Esophagus muscularis mucosa (tissue), 4 donors: ENCODE results near the gene PXN.

ENCODE experiments used
- EP300 ChIP-seq: sonication (generic); formaldehyde crosslinking; IDR thresholded peaks from one replicate; pipeline ENCODE4 v1.6.1; 2017; ENCODE audit warnings: antibody characterized with exemption
- POLR2A ChIP-seq: fragments of 450-650 bp; IDR thresholded peaks from one replicate; pipeline ENCODE4 v1.6.1; 2017; ENCODE audit warnings: antibody characterized with exemption, moderate library complexity, mild to moderate bottlenecking, low read depth
- POLR2AphosphoS5 ChIP-seq, 2 donors: sonication (generic); formaldehyde crosslinking; IDR thresholded peaks; one replicate each; pipeline ENCODE4 v1.6.1; 2017; ENCODE audit warnings: antibody characterized with exemption in 2 of 2
- TF ChIP-seq, protein P1 (sequence below), 3 experiments: fragments of 200-600 bp in 2 of 3; fragments of 450-650 bp in 1 of 3; sonication (generic) in 2 of 3; IDR thresholded peaks; one replicate each; pipeline ENCODE4 v1.5.1; 2017 to 2019; ENCODE audit warnings: antibody characterized with exemption in 3 of 3, mild to moderate bottlenecking in 2 of 3, moderate library complexity in 1 of 3

DNA sequence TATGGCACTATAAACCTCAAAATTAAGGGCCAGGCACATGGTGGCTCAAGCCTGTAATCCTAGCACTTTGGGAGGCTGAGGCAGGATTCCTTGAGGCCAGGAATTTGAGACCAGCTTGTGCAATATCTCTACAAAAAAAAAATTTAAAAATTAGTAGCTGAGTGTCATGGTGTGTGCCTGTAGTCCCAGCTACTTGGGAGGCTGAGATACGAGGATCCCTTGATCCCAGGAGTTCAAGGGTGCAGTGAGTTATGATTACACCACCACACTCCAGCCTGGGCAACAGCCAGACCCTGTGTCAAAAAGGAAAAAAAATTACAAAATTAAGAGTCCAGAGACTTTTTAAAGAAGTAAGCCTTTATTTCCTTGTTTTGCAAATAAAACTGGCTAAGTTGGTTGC is 69.2 kb downstream of the PXN start:
- TF ChIP-seq, protein P1, sequence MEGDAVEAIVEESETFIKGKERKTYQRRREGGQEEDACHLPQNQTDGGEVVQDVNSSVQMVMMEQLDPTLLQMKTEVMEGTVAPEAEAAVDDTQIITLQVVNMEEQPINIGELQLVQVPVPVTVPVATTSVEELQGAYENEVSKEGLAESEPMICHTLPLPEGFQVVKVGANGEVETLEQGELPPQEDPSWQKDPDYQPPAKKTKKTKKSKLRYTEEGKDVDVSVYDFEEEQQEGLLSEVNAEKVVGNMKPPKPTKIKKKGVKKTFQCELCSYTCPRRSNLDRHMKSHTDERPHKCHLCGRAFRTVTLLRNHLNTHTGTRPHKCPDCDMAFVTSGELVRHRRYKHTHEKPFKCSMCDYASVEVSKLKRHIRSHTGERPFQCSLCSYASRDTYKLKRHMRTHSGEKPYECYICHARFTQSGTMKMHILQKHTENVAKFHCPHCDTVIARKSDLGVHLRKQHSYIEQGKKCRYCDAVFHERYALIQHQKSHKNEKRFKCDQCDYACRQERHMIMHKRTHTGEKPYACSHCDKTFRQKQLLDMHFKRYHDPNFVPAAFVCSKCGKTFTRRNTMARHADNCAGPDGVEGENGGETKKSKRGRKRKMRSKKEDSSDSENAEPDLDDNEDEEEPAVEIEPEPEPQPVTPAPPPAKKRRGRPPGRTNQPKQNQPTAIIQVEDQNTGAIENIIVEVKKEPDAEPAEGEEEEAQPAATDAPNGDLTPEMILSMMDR (IDR thresholded peaks at IDR 0.05): no peak
- TF ChIP-seq POLR2A: no peak
- TF ChIP-seq EP300: no peak
- TF ChIP-seq POLR2AphosphoS5 (IDR thresholded peaks at IDR 0.05): no peak
